MM.1S (cell line): ENCODE data around the gene ACBD4.

ENCODE experiments used
- EZH2 ChIP-seq: fragments of 300-600 bp; sonication (generic); optimal IDR thresholded peaks from 2 replicates; pipeline ENCODE3; 2017; ENCODE audit warnings: low read depth, mild to moderate bottlenecking, antibody characterized with exemption, low read length, mixed read lengths
- EZH2phosphoT487 ChIP-seq: fragments of 300-600 bp; sonication (generic); IDR thresholded peaks from 2 replicates; pipeline ENCODE4 v1.6.1; 2018; ENCODE audit warnings: antibody characterized with exemption, low read length
- TF ChIP-seq, protein P1 (sequence below): fragments of 300-600 bp; sonication (generic); IDR thresholded peaks from 2 replicates; pipeline ENCODE4 v1.5.1; 2016; ENCODE audit warnings: antibody characterized with exemption, low read length, mixed read lengths

DNA sequence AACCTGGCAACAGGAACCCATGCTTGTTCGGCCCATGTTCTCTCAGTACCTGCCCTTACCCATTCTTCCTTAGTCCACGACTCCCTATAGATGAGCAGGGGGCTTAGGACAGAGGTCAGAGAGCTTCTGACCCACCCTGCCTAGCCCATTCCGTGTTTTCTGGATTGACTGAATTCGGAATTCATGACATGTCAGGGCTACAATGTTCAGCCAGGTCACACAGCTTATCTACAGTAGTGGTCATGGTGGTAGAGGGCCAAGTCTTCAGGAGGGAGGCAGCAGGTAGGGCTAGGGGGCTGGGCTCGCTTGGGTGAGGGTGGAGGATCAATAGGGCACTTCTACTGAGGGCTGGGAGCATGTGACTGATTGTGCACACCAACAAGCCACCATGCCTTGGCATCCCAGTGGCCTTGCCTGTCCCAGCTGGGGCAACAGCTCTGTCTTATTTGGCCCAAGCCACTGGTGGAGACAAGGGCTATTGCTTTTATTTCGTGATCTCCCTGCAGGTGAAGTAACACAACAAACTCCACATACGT is 29.3 kb downstream of the ACBD4 start:
- TF ChIP-seq, protein P1, sequence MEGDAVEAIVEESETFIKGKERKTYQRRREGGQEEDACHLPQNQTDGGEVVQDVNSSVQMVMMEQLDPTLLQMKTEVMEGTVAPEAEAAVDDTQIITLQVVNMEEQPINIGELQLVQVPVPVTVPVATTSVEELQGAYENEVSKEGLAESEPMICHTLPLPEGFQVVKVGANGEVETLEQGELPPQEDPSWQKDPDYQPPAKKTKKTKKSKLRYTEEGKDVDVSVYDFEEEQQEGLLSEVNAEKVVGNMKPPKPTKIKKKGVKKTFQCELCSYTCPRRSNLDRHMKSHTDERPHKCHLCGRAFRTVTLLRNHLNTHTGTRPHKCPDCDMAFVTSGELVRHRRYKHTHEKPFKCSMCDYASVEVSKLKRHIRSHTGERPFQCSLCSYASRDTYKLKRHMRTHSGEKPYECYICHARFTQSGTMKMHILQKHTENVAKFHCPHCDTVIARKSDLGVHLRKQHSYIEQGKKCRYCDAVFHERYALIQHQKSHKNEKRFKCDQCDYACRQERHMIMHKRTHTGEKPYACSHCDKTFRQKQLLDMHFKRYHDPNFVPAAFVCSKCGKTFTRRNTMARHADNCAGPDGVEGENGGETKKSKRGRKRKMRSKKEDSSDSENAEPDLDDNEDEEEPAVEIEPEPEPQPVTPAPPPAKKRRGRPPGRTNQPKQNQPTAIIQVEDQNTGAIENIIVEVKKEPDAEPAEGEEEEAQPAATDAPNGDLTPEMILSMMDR = no peak
- TF ChIP-seq EZH2 = no peak
- TF ChIP-seq EZH2phosphoT487 = no peak
